CD1c-positive myeloid dendritic cell (primary cell): Measurements from ENCODE around the gene EDARADD.
"Not testable (repeated sequence)": the region's sequence is repeated elsewhere in the genome, so short reads cannot be mapped to it uniquely, and the experiment has no call there.

Source experiments
- DNase-seq: peaks from one replicate; pipeline ENCODE4 v3.0.0-alpha.2; 2016; ENCODE audit errors: extremely low spot score

The EDARADD gene

GRCh38 chr1:236393681-236394481 is at the start of gene EDARADD:
EDARADD (plus strand) TSS chr1:236394286; CDS start chr1:236394445, 159 bp downstream.
- DNase-seq = peak; percentile 19

DNA sequence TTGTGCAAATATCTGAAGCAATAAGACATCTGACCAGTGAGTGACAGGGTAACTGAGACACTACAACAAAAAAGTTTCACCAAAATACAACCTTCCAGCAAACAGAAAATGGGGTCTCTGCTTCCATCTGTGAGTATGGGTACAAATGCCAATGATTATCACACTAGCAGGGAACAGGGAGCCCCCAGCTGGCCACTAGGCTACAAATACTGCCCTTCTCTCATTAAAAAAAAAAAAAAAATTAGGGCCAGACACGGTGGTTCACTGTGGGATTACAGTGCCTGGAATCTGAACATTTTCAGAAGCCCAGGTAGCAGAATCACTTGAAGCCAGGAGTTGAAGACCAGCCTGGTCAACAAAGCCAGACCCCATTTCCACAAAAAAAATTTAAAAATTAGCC is 48.4 kb upstream of the EDARADD start:
- no peak for DNase-seq

GRCh38 chr1:236348071-236348470 is 46.0 kb upstream of the EDARADD start:
- DNase-seq = no peak

DNA sequence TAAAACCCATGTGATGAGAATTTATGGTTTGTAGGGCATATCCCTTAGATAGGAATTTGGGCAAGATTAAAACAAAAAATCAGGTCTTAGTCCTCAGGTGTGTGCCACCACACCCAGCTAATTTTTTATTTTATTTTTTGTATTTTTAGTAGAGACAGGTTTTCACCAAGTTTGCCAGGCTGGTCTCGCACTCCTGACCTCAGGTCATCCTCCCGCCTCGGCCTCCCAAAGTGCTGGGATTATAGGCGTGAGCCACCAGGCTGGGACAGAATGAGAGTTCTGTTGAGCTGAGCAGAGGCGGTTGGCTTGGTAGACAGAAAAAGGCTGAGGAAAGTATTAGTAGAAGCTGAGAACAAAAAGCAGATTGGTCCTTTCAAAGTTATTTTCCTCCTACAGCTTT is 43.8 kb upstream of the EDARADD start:
- no peak for DNase-seq

GRCh38 chr1:236351875-236352573 is 42.1 kb upstream of the EDARADD start:
- no peak for DNase-seq

DNA sequence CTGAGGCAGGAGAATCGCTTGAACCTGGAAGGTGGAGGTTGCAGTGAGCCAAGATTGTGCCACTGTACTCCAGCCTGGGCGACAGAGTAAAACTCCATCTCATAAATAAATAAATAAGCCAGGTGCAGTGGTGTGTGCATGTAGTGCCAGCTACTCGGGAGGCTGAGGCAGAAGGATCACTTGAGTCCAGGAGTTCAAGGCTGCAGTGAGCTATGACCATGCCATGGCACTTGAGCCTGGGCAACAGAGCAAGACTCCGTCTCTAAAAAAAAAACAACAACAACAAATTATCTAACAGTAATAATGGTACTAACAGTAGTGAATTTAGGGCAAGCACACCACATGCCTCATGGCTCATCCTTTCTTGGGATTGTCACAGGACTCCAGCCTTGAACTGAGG is 41.3 kb upstream of the EDARADD start:
- DNase-seq = not testable (repeated sequence)

- DNase-seq = no peak
Measured at GRCh38 chr1:236353813-236354212, 40.3 kb upstream of the EDARADD start.

- no peak for DNase-seq
Measured at GRCh38 chr1:236354330-236355147, 39.5 kb upstream of the EDARADD start.

- no peak for DNase-seq
Measured at GRCh38 chr1:236356141-236356540, 37.9 kb upstream of the EDARADD start.

DNA sequence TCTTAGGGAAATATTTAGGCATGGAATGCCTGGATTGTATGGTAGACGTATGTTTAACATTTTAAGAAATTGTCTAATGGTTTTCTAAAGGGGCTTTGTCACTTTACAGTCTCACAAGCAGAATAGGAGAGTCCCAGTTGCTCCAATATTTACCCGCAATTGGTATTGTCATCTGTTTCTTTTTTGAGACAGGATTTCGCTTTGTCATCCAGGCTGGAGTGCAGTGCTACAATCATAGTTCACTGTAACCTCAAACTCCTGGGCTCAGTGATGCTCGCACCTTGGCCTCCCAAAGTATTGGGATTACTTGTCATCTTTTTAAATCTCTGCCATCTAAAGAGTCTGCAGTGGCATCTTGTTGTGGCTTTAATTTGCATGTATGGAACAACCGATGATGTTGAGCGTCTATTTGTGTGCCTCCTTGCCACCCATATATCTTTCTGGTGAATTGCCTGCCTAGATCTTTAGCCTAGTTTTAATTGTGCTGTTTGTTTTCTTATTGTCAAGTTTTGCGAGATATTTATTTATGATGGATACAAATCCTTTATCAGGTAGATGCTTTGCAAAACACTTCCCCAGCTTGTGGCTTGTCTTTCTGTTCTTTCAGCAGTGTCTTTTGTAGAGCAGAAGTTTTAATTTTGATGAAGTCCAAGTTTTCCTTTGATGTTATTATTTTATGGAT is 32.0 kb upstream of the EDARADD start:
- no peak for DNase-seq

DNA sequence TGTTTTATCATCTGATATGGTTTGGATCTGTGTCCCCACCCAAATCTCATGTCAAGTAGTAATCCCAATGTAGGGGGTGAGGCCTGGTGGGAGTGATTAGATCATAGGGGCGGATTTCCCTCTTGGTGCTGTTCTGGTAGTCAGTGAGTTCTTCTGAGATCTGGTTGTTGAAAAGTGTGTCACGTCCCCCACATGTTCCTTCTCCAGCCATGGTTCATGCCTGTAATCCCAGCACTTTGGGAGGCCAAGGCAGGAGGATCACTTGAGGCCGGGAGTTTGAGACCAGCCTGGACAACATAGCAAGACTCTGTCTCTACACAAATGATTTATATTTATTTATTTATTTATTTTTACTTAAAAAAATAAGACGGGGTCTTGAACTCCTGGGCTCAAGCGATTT is 30.8 kb upstream of the EDARADD start:
- DNase-seq = no peak

- no peak for DNase-seq
Measured at GRCh38 chr1:236365999-236366570, 28.0 kb upstream of the EDARADD start.

DNA sequence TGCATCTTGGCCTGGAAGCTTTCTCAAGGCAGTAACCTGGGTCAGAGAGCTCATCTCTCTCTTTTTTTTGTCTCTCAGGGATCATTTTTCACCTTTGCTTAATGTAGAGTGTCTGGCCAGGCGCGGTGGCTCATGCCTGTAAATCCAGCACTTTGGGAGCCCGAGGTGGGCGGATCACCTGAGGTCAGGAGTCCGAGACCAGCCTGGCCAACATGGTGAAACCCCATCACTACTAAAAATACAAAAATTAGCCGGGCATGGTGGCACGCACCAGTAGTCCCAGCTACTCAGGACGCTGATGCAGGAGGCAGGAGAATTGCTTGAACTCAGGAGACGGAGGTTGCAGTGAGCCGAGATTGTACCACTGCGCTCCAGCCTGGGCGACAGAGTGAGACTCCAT is 27.4 kb upstream of the EDARADD start:
- DNase-seq = not testable (repeated sequence)

GRCh38 chr1:236370420-236370819 is 23.7 kb upstream of the EDARADD start:
- no peak for DNase-seq

DNA sequence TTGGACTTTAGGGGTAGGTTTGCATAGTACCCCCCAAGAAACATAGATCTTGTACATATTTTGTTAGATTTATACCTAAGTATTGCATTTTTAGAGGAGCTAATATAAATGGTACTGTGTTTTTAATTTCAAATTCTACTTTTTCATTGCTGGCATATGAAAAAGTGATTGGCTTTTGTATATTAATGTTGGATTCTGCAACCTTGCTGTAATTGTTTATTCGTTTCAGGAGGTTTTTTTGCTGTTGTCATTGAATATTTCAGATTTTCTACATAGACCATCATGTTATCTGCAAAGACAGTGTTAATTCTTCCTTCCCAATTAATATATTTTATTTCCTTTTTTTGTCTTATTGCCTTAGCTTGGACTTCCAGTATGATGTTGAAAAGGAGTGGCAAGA is 23.0 kb upstream of the EDARADD start:
- no peak for DNase-seq

DNA sequence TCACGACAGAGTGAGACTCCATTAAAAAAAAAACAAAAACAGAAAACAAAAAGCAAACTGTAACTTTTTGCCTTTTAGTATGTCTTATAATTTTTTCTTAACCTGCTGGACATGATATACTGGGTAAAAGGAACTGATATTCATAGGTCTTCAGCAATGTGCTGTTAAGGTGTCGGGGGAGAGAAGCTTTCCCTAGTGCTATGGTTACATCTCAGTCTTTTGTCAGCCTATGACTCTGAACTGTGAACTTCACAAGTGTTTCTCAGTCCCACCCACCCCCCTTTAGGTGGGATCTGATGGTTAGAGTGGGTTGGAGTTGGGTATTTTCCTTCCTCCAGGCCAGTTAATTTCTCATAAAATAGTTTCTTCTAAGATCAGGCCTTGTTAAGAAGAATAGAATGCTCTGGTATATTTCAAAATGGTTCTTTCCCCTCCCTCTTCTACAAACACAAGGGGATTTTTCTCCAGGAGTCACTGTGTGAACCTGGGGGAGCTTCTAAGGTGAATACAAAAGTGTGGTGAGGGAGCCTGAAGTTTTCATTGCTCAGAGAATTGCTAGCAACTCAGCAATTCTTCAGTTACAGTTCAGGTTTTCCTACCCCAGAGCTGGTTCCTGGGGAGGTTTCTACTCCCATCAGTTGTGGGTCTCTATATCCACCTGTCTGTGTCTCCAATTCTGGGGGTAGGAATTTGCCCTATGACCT is 16.1 kb upstream of the EDARADD start:
- no peak for DNase-seq

- DNase-seq = no peak
Measured at GRCh38 chr1:236381565-236382158, 12.4 kb upstream of the EDARADD start.

GRCh38 chr1:236388332-236388731 is 5.8 kb upstream of the EDARADD start:
- no peak for DNase-seq

DNA sequence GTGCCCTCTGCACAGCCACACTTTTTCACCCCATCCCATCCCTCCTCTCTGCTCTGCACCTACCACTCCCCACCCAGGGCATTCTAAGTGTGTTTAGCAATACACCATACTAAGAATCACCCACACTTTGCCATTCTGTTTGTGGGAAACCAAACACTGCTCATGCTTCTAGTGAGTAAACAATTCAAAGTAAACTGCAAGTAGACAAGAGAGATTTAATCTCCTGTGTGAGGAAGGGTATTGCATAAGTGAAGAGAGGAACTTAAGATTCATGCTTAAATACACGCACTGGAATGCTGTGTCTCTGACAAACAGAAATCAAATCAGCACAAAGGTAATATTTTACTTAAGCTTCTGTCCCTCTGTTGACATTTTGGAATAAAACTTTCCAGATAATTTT is 4.8 kb upstream of the EDARADD start:
- no peak for DNase-seq

DNA sequence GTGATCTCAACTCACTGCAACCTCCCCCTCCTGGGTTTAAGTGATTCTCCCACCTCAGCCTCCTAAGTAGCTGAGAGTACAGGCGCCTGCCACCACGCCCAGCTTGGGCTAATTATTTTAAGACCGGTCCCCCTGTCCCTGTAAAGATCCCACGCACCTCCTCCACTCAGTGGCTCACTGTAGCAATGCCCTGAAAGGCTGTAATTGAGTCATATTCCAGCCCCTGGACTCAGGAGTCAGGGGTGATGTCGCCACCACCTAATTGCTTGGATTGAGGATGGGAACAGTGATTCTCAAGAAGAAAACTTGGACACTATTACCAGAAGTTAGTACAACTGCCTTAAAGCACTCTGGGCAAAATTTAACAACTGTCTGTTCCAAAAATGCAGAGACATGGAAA is 3.1 kb upstream of the EDARADD start:
- DNase-seq = no peak
